Sigmoid colon (tissue), 7 donors: ENCODE data around the gene STK24. TPM values are rescaled to one million over a fixed set of nuclear protein-coding genes. Genes with fewer than 3 reads are reported as not detected.

Source experiments
- DNase-seq: peaks from one replicate; pipeline ENCODE4 v3.0.0-alpha.2; 2019
- H3K27ac ChIP-seq, 4 donors: fragments of 200-600 bp; sonication (generic); one replicate each; pipeline ENCODE4 v1.5.1; 2016 to 2019; ENCODE audit warnings: mild to moderate bottlenecking in 1 of 4
- H3K27me3 ChIP-seq, 3 donors: fragments of 200-600 bp; sonication (generic); one replicate each; pipeline ENCODE4 v1.5.1; 2019; ENCODE audit warnings: mild to moderate bottlenecking in 1 of 3
- H3K36me3 ChIP-seq, 4 donors: fragments of 200-600 bp; sonication (generic); one replicate each; pipeline ENCODE4 v1.5.1; 2016 to 2019
- H3K4me1 ChIP-seq, 4 donors: fragments of 200-600 bp; sonication (generic); one replicate each; pipeline ENCODE4 v1.5.1; 2017 to 2019
- H3K4me3 ChIP-seq, 4 donors: fragments of 200-600 bp; sonication (generic); one replicate each; pipeline ENCODE4 v1.5.1; 2017 to 2019; ENCODE audit warnings: mild to moderate bottlenecking in 2 of 4, moderate library complexity in 1 of 4
- H3K9me3 ChIP-seq, 4 donors: fragments of 200-600 bp in 3 of 4; sonication (generic) in 3 of 4; one replicate each; pipeline versions ENCODE4 v1.5.1 to v1.6.1; 2013 to 2019
- CTCF ChIP-seq, 4 experiments: fragments of 450-650 bp in 3 of 4; fragments of 200-600 bp in 1 of 4; IDR thresholded peaks; one replicate each; pipeline ENCODE4 v1.5.1; 2016 to 2019; ENCODE audit warnings: antibody characterized with exemption in 4 of 4, mild to moderate bottlenecking in 3 of 4, moderate library complexity in 2 of 4
- EP300 ChIP-seq, 4 donors: sonication (generic); formaldehyde crosslinking; IDR thresholded peaks; one replicate each; pipeline ENCODE4 v1.6.1; 2017; ENCODE audit warnings: antibody characterized with exemption in 4 of 4
- POLR2A ChIP-seq, 2 donors: fragments of 450-650 bp; IDR thresholded peaks; one replicate each; pipeline ENCODE4 v1.6.1; 2016; ENCODE audit warnings: antibody characterized with exemption in 2 of 2, mild to moderate bottlenecking in 2 of 2, moderate library complexity in 2 of 2
- POLR2AphosphoS5 ChIP-seq, 4 donors: sonication (generic); formaldehyde crosslinking; IDR thresholded peaks; one replicate each; pipeline ENCODE4 v1.6.1; 2017; ENCODE audit warnings: antibody characterized with exemption in 4 of 4
- WGBS, 2 donors: extraction: QIAGEN DNeasy Blood & Tissue Kit; methylation state at CpG; one replicate each; pipeline ENCODE4 v1.1.7; 2013; 5-methylcytosine and 5-hydroxymethylcytosine counted together
- intact Hi-C: fragments of 100-400 bp; cut with DNase I; formaldehyde crosslinking; loops from one replicate; pipeline ENCODE4 v1.15.1; 2023
- polyA plus RNA-seq, 3 donors: library from polyadenylated mRNA; stranded (reverse); fragments of 200-250 nt; gene quantifications; one replicate each; pipeline ENCODE4 v1.2.3, GENCODE V29; 2013
- total RNA-seq, 4 donors: library from RNA; depleted of rRNA; stranded (reverse); fragments of >200 nt; gene quantifications; one replicate each; pipeline ENCODE4 v1.1.0, GENCODE V29; 2016
- donor health status: healthy with polysubstance abuse.
- donor health status: Bipolar disorder and iron deficiency.
- donor health status: healthy.

STK24 gene
- total and polyA plus RNA-seq, 7 donors: 59.7 to 200 (median 78.9) TPM

GRCh38 chr13:98508685-98509084 is 68.2 kb downstream of the STK24 start:
- intact Hi-C loops: no loop called here
- Histone ChIP-seq H3K27me3 (no peaks in the 10 kb centered on the region), H3K4me1 (peaks cover 0 to 87% (median 77%) of the 10 kb centered on the region in 4 donors), H3K9me3 (no peaks in the 10 kb centered on the region), H3K4me3 (no peak overlapping the region), H3K36me3 (no peaks in the 10 kb centered on the region), H3K27ac (peak overlapping the region; percentile 68 to 82 (median 74))
- WGBS, 2 donors: 94 to 96% methylated on average over 2 of the region's 2 CpGs
- no peak for DNase-seq
- no peak for TF ChIP-seq CTCF (IDR thresholded peaks at IDR 0.05)

DNA sequence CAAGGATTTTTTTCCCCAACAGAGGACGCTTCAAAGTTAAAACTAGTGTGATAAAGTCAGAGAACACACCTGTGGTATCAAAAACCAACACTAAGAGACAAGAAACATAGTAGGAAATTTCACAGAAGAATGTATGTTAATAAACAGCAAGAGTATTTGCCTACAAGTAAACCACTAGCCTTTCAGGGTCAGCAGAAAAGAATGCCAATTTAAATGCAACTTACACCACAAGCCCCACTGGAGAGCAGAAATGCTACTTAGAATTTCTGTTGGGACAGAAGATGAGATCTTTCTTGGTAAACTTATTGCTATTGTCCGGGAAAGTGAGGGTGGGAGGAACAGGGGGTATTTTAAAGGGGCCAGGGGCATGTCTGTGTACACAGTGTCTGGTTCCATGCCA is 68.6 kb downstream of the STK24 start:
- H3K36me3 ChIP-seq: no peaks in the 10 kb centered on the region
- no peak for DNase-seq
- H3K9me3 ChIP-seq: no peaks in the 10 kb centered on the region
- intact Hi-C loops: no loop called here
- H3K4me3 ChIP-seq: no peak overlapping the region
- H3K27me3 ChIP-seq: no peaks in the 10 kb centered on the region
- peaks cover 0 to 87% (median 80%) of the 10 kb centered on the region in 4 donors for H3K4me1 ChIP-seq
- 85 to 89% methylated on average over 2 of the region's 2 CpGs for WGBS, 2 donors
- H3K27ac ChIP-seq: peak overlapping the region; percentile 68 to 82 (median 74)
- TF ChIP-seq EP300 (IDR thresholded peaks at IDR 0.05) (no peak), POLR2AphosphoS5 (IDR thresholded peaks at IDR 0.05) (no peak), CTCF (IDR thresholded peaks at IDR 0.05) (no peak), POLR2A (IDR thresholded peaks at IDR 0.05) (no peak)

DNA sequence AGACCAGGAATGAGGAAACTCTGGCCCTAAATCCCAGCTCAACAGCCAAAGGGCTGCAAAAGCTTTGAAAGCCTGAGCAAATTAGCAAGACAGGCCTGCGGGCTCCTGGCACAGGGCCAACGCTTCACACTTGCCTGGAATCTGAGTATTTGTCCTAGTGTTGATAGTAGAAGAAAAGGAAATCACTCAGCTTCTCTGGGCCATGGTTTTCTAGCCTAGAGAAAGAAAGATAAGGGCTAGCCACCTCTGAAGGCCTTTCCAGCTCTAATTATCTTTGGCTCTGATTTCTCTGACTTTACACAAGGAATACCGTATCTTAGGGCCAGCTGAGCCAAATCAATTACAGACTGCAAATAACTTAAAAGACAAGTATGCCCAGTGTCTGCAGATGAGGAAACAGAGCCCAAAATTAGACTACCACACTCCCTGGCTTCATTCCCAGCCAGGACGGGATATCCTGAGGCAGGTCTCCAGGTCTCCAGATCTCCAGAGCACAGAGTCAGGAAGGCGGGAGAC is 69.6 kb downstream of the STK24 start:
- DNase-seq: peak; percentile 83
- H3K4me1 ChIP-seq: peaks cover 0 to 87% (median 80%) of the 10 kb centered on the region in 4 donors
- H3K27me3 ChIP-seq: no peaks in the 10 kb centered on the region
- H3K9me3 ChIP-seq: no peaks in the 10 kb centered on the region
- WGBS, 2 donors: 26 to 52% methylated on average over 5 of the region's 5 CpGs
- H3K36me3 ChIP-seq: no peaks in the 10 kb centered on the region
- intact Hi-C loops: no loop called here
- no peak for TF ChIP-seq POLR2A (IDR thresholded peaks at IDR 0.05)
- TF ChIP-seq CTCF (IDR thresholded peaks at IDR 0.05): no peak
- no peak for TF ChIP-seq EP300 (IDR thresholded peaks at IDR 0.05)
- peak in 1 of 4 donors; percentile 22 for TF ChIP-seq POLR2AphosphoS5 (IDR thresholded peaks at IDR 0.05)
- no peak overlapping the region for H3K4me3 ChIP-seq
- peak overlapping the region; percentile 65 to 82 (median 74) for H3K27ac ChIP-seq

DNA sequence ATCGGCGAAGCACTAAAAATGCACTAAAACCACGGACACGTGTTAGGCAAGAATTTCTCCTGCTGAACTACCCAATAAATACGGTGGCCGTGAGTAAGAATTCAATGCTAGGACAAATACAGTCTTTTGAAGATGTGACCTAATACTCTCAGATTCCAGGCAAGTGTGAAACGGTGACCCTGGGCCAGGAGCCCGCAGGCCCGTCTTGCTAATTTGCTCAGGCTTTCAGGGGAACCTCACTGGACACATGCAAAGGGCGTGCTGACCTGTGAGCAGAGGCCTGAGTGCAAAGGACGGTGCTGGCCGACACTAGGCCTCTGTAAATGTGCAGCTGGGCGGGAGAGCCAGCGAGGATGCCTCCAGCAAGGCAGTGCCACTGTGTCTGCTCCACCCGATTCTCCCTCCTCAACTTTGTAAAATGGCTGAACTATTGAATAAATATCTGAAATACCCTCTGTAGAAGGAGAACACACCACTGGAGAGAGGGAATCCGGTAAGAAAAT is 70.1 kb downstream of the STK24 start:
- peak overlapping the region; percentile 65 to 82 (median 74) for H3K27ac ChIP-seq
- no peaks in the 10 kb centered on the region for H3K36me3 ChIP-seq
- no peaks in the 10 kb centered on the region for H3K9me3 ChIP-seq
- 82 to 89% methylated on average over 16 of the region's 16 CpGs for WGBS, 2 donors
- TF ChIP-seq POLR2A (IDR thresholded peaks at IDR 0.05): no peak
- peak in 1 of 4 donors; percentile 1 for TF ChIP-seq POLR2AphosphoS5 (IDR thresholded peaks at IDR 0.05)
- no peak for TF ChIP-seq CTCF (IDR thresholded peaks at IDR 0.05)
- TF ChIP-seq EP300 (IDR thresholded peaks at IDR 0.05): no peak
- peaks cover 0 to 86% (median 83%) of the 10 kb centered on the region in 4 donors for H3K4me1 ChIP-seq
- intact Hi-C loops: no loop called here
- H3K27me3 ChIP-seq: no peaks in the 10 kb centered on the region
- DNase-seq: no peak
- H3K4me3 ChIP-seq: no peak overlapping the region

- Histone ChIP-seq H3K27me3 (no peaks in the 10 kb centered on the region), H3K4me1 (peaks cover 0 to 88% (median 83%) of the 10 kb centered on the region in 4 donors), H3K36me3 (no peaks in the 10 kb centered on the region), H3K9me3 (no peaks in the 10 kb centered on the region), H3K27ac (peak overlapping the region; percentile 65 to 82 (median 74)), H3K4me3 (no peak overlapping the region)
- intact Hi-C loops: no loop called here
- 90 to 91% methylated on average over 12 of the region's 12 CpGs for WGBS, 2 donors
- DNase-seq: no peak
- no peak for TF ChIP-seq EP300 (IDR thresholded peaks at IDR 0.05)
- TF ChIP-seq CTCF (IDR thresholded peaks at IDR 0.05): no peak
- TF ChIP-seq POLR2A (IDR thresholded peaks at IDR 0.05): no peak
- TF ChIP-seq POLR2AphosphoS5 (IDR thresholded peaks at IDR 0.05): no peak
Measured at GRCh38 chr13:98506322-98506721, 70.6 kb downstream of the STK24 start.
